Fibroblast of lung (primary cell): ENCODE results near the gene TGM5.
"Not testable (repeated sequence)": the region's sequence is repeated elsewhere in the genome, so short reads cannot be mapped to it uniquely, and the experiment has no call there.

Experiments used
- EZH2 ChIP-seq: IDR thresholded peaks from 2 replicates; pipeline ENCODE4 v1.5.1; 2012; ENCODE audit warnings: low read length, control low read depth, mild to moderate bottlenecking; ENCODE audit errors: missing control alignments
- TF ChIP-seq, protein P1 (sequence below), 2 donors: IDR thresholded peaks in 1 of 2; conservative IDR thresholded peaks in 1 of 2; 1 replicate in 1 of 2; 2 replicates in 1 of 2; pipeline ENCODE4 v1.5.1; 2011 to 2012; ENCODE audit warnings: low read length in 2 of 2, control low read depth in 1 of 2, inconsistent platforms in 1 of 2, low read depth in 1 of 2, mild to moderate bottlenecking in 1 of 2

DNA sequence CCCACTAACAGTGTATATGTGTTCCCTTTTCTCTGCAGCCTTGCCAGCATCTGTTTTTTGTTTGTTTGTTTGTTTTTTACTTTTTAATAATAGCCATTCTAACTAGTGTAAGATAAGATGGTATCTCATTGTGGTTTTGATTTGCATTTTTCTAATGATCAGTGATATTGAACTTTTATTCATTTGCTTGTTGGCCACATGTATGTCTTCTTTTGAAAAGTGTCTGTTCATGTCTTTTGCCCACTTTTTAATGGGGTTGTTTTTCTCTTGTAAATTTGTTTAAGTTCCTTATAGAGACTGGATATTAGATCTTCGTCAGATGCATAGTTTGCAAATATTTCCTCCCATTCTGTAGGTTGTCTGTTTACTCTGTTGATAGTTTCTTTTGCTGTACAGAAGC, 5.2 kb upstream of the TGM5 start:
- TF ChIP-seq, protein P1, sequence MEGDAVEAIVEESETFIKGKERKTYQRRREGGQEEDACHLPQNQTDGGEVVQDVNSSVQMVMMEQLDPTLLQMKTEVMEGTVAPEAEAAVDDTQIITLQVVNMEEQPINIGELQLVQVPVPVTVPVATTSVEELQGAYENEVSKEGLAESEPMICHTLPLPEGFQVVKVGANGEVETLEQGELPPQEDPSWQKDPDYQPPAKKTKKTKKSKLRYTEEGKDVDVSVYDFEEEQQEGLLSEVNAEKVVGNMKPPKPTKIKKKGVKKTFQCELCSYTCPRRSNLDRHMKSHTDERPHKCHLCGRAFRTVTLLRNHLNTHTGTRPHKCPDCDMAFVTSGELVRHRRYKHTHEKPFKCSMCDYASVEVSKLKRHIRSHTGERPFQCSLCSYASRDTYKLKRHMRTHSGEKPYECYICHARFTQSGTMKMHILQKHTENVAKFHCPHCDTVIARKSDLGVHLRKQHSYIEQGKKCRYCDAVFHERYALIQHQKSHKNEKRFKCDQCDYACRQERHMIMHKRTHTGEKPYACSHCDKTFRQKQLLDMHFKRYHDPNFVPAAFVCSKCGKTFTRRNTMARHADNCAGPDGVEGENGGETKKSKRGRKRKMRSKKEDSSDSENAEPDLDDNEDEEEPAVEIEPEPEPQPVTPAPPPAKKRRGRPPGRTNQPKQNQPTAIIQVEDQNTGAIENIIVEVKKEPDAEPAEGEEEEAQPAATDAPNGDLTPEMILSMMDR (conservative IDR thresholded peaks at IDR 0.05 in 1 of 2, IDR thresholded peaks at IDR 0.05 in 1 of 2; ENCODE audit: low read depth in 1 of 2, low read length in 2 of 2), result not testable (repeated sequence)
- not testable (repeated sequence) for TF ChIP-seq EZH2
